ENCODE data around the gene MMD2. TPM values are rescaled to one million over a fixed set of nuclear protein-coding genes. Genes with fewer than 3 reads are reported as not detected.

Gene MMD2
- total RNA-seq, 4 donors from 2014 or later: not detected

GRCh38 chr7:4957847-4958476, 1.0 kb downstream of the MMD2 start:
- H3K36me3 ChIP-seq: no peaks in the 10 kb centered on the region
- DNase-seq: no peak
- 20 to 25% methylated on average over 4 to 9 of the region's 13 CpGs for WGBS, 2 donors
- TF ChIP-seq POLR2A (IDR thresholded peaks at IDR 0.05): no peak
- TF ChIP-seq CTCF (IDR thresholded peaks at IDR 0.05): no peak
- H3K4me3 ChIP-seq: no peak overlapping the region
- H3K9me3 ChIP-seq: no peaks in the 10 kb centered on the region
- H3K4me1 ChIP-seq: peaks cover 3 to 13% (median 9%) of the 10 kb centered on the region in 3 donors
- peaks cover 4 to 92% (median 9%) of the 10 kb centered on the region in 4 donors for H3K27me3 ChIP-seq
- no peak overlapping the region for H3K27ac ChIP-seq
- intact Hi-C loops (cut with DNase I): no loop called here

- intact Hi-C loops (cut with DNase I): no loop called here
- DNase-seq: no peak
- no peak for TF ChIP-seq CTCF (IDR thresholded peaks at IDR 0.05)
- no peak for TF ChIP-seq POLR2A (IDR thresholded peaks at IDR 0.05)
These were observed 6.9 kb downstream of the MMD2 start for GRCh38 chr7:4951903-4952636.

GRCh38 chr7:4951304-4951703, 7.7 kb downstream of the MMD2 start:
- peaks cover 0 to 9% (median 7%) of the 10 kb centered on the region in 3 donors for H3K9me3 ChIP-seq
- no peaks in the 10 kb centered on the region for H3K4me1 ChIP-seq
- H3K36me3 ChIP-seq: no peaks in the 10 kb centered on the region
- DNase-seq: no peak
- intact Hi-C loops (cut with DNase I): no loop called here
- peaks cover 0 to 65% (median 0%) of the 10 kb centered on the region in 4 donors for H3K27me3 ChIP-seq
- no peak overlapping the region for H3K27ac ChIP-seq
- H3K4me3 ChIP-seq: no peak overlapping the region
- TF ChIP-seq POLR2A (IDR thresholded peaks at IDR 0.05): no peak
- WGBS, 2 donors: 49 to 56% methylated on average over 5 of the region's 5 CpGs

More at GRCh38 chr7:4951903-4952636, 6.9 kb downstream of the MMD2 start:
- Histone ChIP-seq H3K36me3 (no peaks in the 10 kb centered on the region), H3K27ac (no peak overlapping the region), H3K9me3 (peaks cover 0 to 9% (median 7%) of the 10 kb centered on the region in 3 donors), H3K4me1 (no peaks in the 10 kb centered on the region), H3K4me3 (no peak overlapping the region), H3K27me3 (peaks cover 0 to 72% (median 0%) of the 10 kb centered on the region in 4 donors)
- WGBS, 2 donors: 18 to 21% methylated on average over 7 to 8 of the region's 11 CpGs

- DNase-seq: no peak
- Histone ChIP-seq H3K27ac (no peak overlapping the region), H3K4me3 (no peak overlapping the region), H3K4me1 (no peaks in the 10 kb centered on the region), H3K9me3 (peaks cover 0 to 9% (median 7%) of the 10 kb centered on the region in 3 donors), H3K36me3 (no peaks in the 10 kb centered on the region), H3K27me3 (peaks cover 0 to 56% (median 0%) of the 10 kb centered on the region in 4 donors)
- no peak for TF ChIP-seq POLR2A (IDR thresholded peaks at IDR 0.05)
- no peak for TF ChIP-seq CTCF (IDR thresholded peaks at IDR 0.05)
- WGBS, 2 donors: 84 to 85% methylated on average over 5 to 7 of the region's 7 CpGs
- intact Hi-C loops (cut with DNase I): no loop called here
These were observed 10.6 kb downstream of the MMD2 start for GRCh38 chr7:4948402-4948801.

GRCh38 chr7:4945949-4946348, 13.0 kb downstream of the MMD2 start:
- Histone ChIP-seq H3K36me3 (no peaks in the 10 kb centered on the region), H3K9me3 (peaks cover 0 to 9% (median 7%) of the 10 kb centered on the region in 3 donors), H3K4me3 (no peak overlapping the region), H3K4me1 (no peaks in the 10 kb centered on the region), H3K27me3 (peaks cover 0 to 33% (median 0%) of the 10 kb centered on the region in 4 donors), H3K27ac (no peak overlapping the region)
- WGBS, 2 donors: 91 to 93% methylated on average over 26 of the region's 26 CpGs
- no peak for DNase-seq
- intact Hi-C loops (cut with DNase I): no loop called here
- TF ChIP-seq POLR2A (IDR thresholded peaks at IDR 0.05) (no peak), CTCF (IDR thresholded peaks at IDR 0.05) (no peak)
